ENCODE data around the gene FCER1G. TPM values are rescaled to one million over a fixed set of nuclear protein-coding genes. Genes with fewer than 3 reads are reported as not detected.

Gene FCER1G
- total RNA-seq (2022; extraction: Qiagen RNA extraction), result 0.16 to 0.36 TPM in 2 of 5 replicates, not detected in the others

DNA sequence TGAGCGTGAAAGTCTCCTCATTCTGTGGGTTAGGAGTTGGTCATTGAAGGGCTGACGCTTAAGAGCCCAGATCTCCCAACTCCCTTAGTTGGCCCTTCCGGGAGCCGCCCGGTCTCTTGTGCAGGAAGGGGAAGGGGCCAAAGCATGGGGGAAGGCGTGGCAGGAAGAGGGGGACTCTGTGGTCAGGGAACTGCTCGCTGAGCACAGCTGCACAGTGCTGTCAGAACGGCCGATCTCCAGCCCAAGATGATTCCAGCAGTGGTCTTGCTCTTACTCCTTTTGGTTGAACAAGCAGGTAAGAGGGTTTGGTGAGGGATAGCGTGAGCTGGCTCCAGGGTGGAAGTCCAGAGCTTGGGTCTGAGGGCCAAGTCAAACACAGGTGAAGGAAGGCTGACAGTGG is at the start of gene FCER1G:
Gene FCER1G (plus strand): TSS at position 220 of the 400 bp plus-strand sequence. CDS start 27 bp downstream, at position 247.

DNA sequence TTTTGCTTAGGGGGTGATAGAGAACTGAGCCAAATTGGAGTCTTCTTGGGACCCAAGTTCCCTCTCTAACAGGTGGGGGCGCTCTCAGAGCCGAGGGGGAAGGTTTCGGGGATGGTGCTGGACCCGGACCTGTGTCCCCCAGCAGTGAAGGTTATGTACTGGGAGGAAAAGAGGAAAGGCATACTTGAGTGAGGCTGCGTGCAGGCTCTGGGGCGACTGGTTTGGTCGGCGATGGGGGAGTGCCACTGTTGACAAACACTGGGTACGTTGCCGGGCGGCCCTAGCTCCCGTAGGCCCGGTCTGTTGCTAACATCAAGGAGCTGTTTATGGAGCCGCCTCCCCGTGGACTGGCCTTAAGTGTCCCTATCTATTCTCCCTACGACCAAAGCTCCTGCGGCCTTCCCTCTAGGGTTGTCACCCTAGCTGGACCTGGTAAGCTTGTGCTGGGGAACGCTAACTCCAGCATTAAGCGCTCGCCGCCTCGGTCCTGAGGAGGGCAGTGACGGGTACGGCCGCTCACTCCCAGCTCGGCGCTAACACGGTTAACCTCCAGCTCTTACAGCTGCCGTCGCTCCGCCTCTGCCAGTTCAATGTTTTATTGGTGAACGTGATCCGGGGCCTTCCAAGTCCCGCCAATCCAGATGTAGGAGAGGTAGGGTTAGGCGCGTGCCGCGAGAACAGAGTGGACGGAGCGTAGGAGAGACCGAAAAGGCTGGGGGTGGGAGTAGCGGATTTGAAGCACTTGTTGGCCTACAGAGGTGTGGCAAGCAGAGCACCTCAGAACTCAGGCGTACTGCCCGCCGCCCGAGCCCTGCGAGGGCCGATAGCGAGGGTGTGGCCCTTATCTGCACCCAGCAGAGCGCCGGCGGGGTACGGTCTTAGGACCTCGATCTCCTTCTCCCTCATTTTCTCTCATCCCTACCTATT is 49.1 kb upstream of the FCER1G start, which contains the start of gene PPOX:
Gene PPOX (plus strand): TSS at position 685 of the 927 bp plus-strand sequence. CDS start 422 bp downstream, outside the sequence.

DNA sequence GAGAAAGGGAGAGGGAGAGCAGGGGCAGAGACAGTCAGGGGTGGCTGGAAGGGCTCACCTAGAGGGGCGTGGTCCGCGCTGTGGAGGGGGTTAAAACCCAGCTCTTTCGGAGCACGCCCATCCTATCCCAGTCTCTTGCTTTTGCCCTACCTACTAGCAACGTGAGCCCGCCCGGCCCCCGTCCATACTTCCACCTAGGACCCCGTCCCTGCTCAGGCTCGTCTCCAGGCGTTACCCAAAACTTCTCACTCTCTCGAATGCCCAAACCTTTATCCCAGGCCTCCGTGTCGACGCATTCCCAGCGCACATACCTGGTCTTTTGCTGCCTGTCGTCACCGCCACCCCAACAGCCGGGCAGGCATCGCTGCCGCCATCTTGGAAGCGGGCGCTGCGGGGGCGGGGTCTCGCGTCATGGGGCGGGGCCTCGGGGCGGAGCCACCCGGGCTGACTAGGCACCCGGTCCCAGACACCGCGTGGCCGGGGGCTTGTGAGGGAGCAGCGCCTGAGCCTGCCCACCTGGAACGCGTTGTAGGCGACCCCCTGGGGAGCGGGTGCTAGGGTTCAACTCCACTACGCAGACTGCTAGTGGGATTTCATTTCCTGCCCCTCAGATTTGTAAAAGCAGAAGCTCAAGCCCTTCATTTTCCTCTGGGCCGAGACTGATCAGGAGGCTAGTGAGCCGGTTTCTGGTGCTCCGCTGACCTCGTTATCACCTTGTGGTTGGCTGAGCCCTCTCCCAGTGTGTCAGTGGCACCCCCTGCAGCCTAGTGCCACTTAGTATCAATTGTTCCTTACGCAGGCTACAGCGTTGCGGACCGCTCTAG is 37.8 kb upstream of the FCER1G start, which contains the start of gene B4GALT3:
Gene B4GALT3 (minus strand): TSS at position 396 of the 824 bp plus-strand sequence. CDS start 1,447 bp downstream, outside the sequence.

DNA sequence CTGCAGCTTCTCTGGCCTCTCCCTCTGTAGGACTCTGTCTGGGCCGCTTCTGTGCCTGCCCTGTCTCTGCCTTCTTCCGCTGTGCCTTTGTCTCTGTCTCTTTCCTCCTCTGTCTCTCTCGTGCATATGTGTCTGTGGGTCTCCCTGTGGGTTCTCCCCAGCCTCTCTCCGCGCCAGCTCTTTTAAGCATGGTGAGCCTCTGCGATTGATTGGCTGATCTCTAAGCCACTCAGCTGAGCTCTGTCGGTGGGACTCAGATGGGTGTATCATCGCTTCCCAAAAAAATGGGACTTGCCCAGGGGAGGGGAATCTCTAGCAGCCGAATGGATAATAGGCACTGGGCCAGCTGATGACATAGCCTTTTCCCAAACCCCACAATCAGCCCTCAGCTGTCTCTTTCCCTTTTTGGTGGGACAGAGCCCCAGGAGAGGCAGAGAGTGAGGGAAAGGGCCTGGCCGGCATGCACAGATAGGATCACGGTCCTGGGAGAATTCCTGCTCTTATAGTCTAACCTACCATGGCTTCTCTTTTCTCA is 16.1 kb upstream of the FCER1G start, which contains the start of gene ADAMTS4:
Gene ADAMTS4 (minus strand): TSS at position 158 of the 535 bp plus-strand sequence. CDS start 427 bp downstream, outside the sequence.

DNA sequence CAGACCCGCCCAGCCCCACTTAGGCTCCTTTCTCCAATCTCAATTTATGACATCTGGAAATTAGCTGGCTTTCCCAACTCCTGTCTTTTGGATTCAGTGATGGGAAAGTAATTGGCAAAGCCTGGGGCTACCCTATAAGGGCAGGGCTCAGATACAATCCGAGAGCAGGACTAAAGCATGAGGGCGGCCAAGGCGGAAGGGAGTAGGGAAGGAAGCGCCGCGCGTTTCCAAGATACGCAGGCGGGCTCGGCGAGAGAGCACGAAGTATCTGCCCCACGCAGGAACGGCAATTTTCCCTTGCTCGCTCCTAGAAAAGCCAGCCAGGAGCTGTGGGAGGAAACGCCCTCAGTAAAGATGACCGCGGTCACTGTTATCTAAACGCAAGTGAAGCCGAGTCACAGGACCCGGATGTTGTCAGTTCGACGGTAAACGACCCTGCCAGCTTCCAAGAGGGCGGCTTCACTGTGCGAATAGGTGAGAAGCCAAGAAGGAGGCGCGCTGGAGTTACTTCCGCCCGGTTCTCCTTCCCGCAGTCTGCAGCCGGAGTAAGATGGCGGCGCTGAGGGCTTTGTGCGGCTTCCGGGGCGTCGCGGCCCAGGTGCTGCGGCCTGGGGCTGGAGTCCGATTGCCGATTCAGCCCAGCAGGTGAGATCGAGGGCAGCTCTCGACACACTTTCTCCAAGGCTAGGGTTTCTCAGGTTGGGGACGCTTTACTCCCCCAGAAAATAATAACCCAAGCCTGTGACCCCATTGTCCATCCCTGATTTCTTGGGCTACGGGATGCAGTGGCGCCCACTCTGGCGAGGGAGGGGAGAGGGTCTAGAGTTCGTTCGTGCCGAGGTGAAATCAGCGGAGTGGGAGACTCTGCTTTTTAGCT is 13.0 kb upstream of the FCER1G start, which contains the start of gene NDUFS2:
Gene NDUFS2 (plus strand): TSS at position 532 of the 877 bp plus-strand sequence. CDS start 19 bp downstream, at position 551.

DNA sequence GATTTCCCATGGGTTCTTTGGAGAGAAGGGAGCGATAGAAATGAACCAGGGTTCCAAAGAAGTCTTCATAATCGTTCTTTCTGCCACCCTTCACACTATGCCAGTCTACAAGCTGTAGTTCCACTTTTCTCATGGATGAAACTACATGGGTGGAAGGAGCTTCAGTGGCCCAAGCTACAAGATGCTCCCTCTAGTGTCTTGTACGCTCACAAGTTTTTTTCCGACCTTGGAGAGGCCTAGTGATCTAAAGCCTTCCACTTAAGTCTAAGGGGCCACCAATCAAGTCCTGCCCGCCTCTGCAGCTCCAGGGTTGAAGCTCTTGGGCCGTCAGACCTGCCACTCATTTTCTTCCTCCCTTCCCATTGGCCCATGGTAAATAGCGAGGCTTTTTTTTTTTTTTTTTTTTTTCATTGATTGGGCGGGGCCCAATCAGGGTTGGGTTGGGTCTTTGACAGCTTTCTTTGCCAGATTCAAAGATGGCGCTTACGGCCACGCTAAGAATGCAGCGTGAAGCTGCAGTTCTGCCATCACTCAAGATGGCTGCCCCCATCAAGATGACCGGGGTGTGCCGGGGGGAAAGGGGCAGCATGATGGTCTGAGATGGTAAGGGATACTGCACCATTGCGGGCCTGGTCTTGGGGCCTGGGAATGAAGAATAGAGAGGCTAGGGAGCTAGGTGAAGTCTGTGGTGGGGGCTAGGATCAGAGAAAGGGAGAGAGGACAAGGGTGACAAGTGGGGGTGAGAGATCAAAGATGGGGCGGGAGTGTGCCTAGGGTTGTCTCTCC is 10.6 kb downstream of the FCER1G start, which contains the start of gene TOMM40L:
Gene TOMM40L (plus strand): TSS at position 527 of the 786 bp plus-strand sequence. CDS start 430 bp downstream, outside the sequence.

DNA sequence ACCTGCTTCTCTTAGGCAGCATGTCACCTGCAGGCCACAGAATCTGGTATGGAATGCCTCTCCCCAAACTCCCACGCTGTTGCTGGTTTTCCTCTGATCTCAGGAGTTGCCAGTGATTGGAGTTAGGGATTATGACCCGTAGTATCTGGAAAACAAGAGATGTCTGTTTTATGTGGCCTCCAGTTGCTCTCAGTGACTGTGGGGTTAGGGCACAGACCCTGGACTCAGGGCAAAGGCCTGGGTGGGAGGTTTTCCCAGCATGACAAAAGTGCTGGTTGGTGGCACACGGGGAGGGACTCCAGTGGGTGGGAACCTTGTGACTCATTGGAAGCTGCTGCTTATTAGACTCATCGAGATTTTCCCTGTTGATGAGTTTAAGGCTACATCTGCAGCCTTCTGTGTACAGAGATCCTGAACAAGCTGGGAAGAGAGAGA is 23.0 kb downstream of the FCER1G start, which contains the start of gene NR1I3:
Gene NR1I3 (minus strand): TSS at position 165 of the 435 bp plus-strand sequence. CDS start 1,638 bp downstream, outside the sequence.

DNA sequence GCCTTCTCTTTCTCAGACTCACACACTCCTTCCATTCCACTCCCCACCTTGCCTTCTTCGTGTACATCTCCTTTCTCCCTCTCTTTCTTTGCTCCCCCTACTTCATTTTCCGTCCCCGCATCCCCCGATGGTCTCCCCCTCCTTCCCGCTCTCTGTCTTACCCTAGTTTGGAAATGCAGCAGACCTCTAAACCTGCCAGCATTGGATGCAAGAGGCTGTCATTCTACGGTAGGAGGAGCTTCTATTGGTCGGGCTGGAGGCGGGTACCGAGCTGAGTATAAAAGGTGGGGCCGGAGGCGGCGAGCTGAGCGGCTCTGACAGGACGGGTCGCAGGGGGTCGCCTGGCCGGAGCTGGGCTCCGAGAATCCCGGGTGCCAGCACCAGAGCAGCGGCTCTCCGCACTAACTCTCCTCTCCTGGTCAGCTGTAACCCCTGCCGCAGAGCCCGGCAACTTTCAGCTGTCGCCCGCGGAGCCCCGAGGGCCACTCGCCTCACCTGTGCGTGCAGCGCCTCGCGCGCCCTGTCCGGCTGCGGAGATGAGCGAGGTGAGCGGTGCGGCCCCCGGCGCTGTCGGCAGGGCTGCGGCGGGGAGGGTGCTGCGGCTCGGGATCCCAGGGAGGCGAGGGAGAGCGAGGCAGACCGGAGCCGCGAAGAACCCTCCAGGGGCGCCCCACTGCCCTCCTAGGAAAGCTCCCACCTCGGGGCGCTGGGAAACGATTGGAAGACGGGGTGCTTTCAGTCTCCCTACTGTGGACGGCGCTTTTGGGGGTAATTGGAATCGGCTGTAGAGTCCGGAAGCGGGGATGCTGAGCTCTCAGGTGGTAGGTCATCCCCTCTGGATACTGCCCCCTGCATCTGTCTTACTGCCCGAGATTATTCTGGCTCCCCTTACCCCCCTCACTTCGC is 43.6 kb downstream of the FCER1G start, which contains the start of gene PCP4L1:
Gene PCP4L1 (plus strand): TSS at position 307 of the 906 bp plus-strand sequence. CDS start 230 bp downstream, at position 537.

Other genes starting within 250 kb of the FCER1G start
- 30.7 to 59.9 TPM (median 54.1 TPM) in 5 replicates for gene F11R, start 194.1 kb upstream of the FCER1G start, total RNA-seq (2022; extraction: Qiagen RNA extraction)
- gene TSTD1, start 176.3 kb upstream of the FCER1G start, total RNA-seq (2022; extraction: Qiagen RNA extraction), result 0.20 to 0.42 TPM (median 0.29 TPM) in 4 of 5 replicates, not detected in the other
- gene USF1, start 169.3 kb upstream of the FCER1G start, total RNA-seq (2022; extraction: Qiagen RNA extraction), result 44.2 to 52.9 TPM (median 51.4 TPM) in 5 replicates
- gene ARHGAP30, start 145.4 kb upstream of the FCER1G start, total RNA-seq (2022; extraction: Qiagen RNA extraction), result 0.05 to 0.14 TPM (median 0.07 TPM) in 5 replicates
- gene NECTIN4, start 125.7 kb upstream of the FCER1G start, total RNA-seq (2022; extraction: Qiagen RNA extraction), result 1.6 to 1.9 TPM (median 1.8 TPM) in 5 replicates
- gene KLHDC9, start 116.9 kb upstream of the FCER1G start, total RNA-seq (2022; extraction: Qiagen RNA extraction), result 1.1 to 2.7 TPM (median 1.8 TPM) in 5 replicates
- 112 to 136 TPM (median 117 TPM) in 5 replicates for gene PFDN2, start 97.3 kb upstream of the FCER1G start, total RNA-seq (2022; extraction: Qiagen RNA extraction)
- gene NIT1, start 97.2 kb upstream of the FCER1G start, total RNA-seq (2022; extraction: Qiagen RNA extraction), result 29.5 to 35.9 TPM (median 35.1 TPM) in 5 replicates
- gene DEDD, start 82.6 kb upstream of the FCER1G start, total RNA-seq (2022; extraction: Qiagen RNA extraction), result 27.6 to 33.6 TPM (median 31.9 TPM) in 5 replicates
- gene UFC1, start 61.3 kb upstream of the FCER1G start, total RNA-seq (2022; extraction: Qiagen RNA extraction), result 84.9 to 147 TPM (median 87.3 TPM) in 5 replicates
- 19.0 to 27.5 TPM (median 25.0 TPM) in 5 replicates for gene USP21, start 55.8 kb upstream of the FCER1G start, total RNA-seq (2022; extraction: Qiagen RNA extraction)
- gene PPOX, start 48.9 kb upstream of the FCER1G start, total RNA-seq (2022; extraction: Qiagen RNA extraction), result 11.1 to 18.1 TPM (median 16.2 TPM) in 5 replicates
- gene B4GALT3, start 37.8 kb upstream of the FCER1G start, total RNA-seq (2022; extraction: Qiagen RNA extraction), result 24.9 to 30.4 TPM (median 29.2 TPM) in 5 replicates
- 0.01 TPM in 2 of 5 replicates, not detected in the others for gene ADAMTS4, start 16.2 kb upstream of the FCER1G start, total RNA-seq (2022; extraction: Qiagen RNA extraction)
- gene NDUFS2, start 12.9 kb upstream of the FCER1G start, total RNA-seq (2022; extraction: Qiagen RNA extraction), result 78.3 to 97.7 TPM (median 84.9 TPM) in 5 replicates
- gene APOA2, start 8.3 kb downstream of the FCER1G start, total RNA-seq (2022; extraction: Qiagen RNA extraction), result not detected in 5 replicates
- gene TOMM40L, start 10.8 kb downstream of the FCER1G start, total RNA-seq (2022; extraction: Qiagen RNA extraction), result 9.2 to 11.4 TPM (median 11.3 TPM) in 5 replicates
- gene NR1I3, start 22.9 kb downstream of the FCER1G start, total RNA-seq (2022; extraction: Qiagen RNA extraction), result 0.06 to 0.15 TPM (median 0.08 TPM) in 3 of 5 replicates, not detected in the others
- 0.06 to 0.13 TPM (median 0.07 TPM) in 4 of 5 replicates, not detected in the other for gene PCP4L1, start 43.5 kb downstream of the FCER1G start, total RNA-seq (2022; extraction: Qiagen RNA extraction)
- gene MPZ, start 94.7 kb downstream of the FCER1G start, total RNA-seq (2022; extraction: Qiagen RNA extraction), result 0.18 to 0.40 TPM (median 0.30 TPM) in 5 replicates
- gene SDHC, start 99.1 kb downstream of the FCER1G start, total RNA-seq (2022; extraction: Qiagen RNA extraction), result 236 to 259 TPM (median 248 TPM) in 5 replicates
- 0.13 to 0.40 TPM (median 0.17 TPM) in 4 of 5 replicates, not detected in the other for gene CFAP126, start 152.6 kb downstream of the FCER1G start, total RNA-seq (2022; extraction: Qiagen RNA extraction)